K562 (cell line): ENCODE data around the gene ACP5. TPM values are rescaled to one million over a fixed set of nuclear protein-coding genes. Genes with fewer than 3 reads are reported as not detected.

Source experiments
- BRD9 ChIP-seq: fragments of 450-650 bp; IDR thresholded peaks from 2 replicates; pipeline ENCODE4 v1.6.1; 2018; ENCODE audit warnings: low read depth; ENCODE audit not compliant: partially characterized antibody
- CGGBP1 ChIP-seq: fragments of 250-450 bp; sonication (Bioruptor Pico); IDR thresholded peaks from 2 replicates; pipeline ENCODE4 v1.9.0; 2021; ENCODE audit warnings: mild to moderate bottlenecking
- CTBP1 ChIP-seq: fragments of 450-650 bp; IDR thresholded peaks from 2 replicates; pipeline ENCODE4 v1.6.1; 2016; ENCODE audit warnings: borderline replicate concordance
- HOXB6 ChIP-seq: fragments of 250-450 bp; sonication (Bioruptor Pico); IDR thresholded peaks from 2 replicates; pipeline ENCODE4 v1.5.1; 2022; ENCODE audit warnings: mild to moderate bottlenecking, borderline replicate concordance
- MCM2 ChIP-seq: fragments of 450-650 bp; IDR thresholded peaks from 2 replicates; pipeline ENCODE4 v1.6.1; 2017; ENCODE audit warnings: low read depth, mild to moderate bottlenecking
- MEF2A ChIP-seq: IDR thresholded peaks from 2 replicates; pipeline ENCODE4 v1.6.1; 2011; ENCODE audit warnings: low read depth, mild to moderate bottlenecking, low read length, moderate library complexity; ENCODE audit not compliant: control insufficient read depth
- MYBL2 ChIP-seq, 2 experiments: fragments of 450-650 bp in 1 of 2; sonication (generic) in 1 of 2; formaldehyde crosslinking in 1 of 2; IDR thresholded peaks; 2 replicates each; pipeline versions ENCODE4 v1.6.1 to v1.8.1; 2017 to 2022; ENCODE audit warnings: borderline replicate concordance in 1 of 2, inconsistent platforms in 1 of 2, low read depth in 1 of 2, mild to moderate bottlenecking in 1 of 2, missing genetic modification reagents in 1 of 2, moderate library complexity in 1 of 2
- POLR2A ChIP-seq: fragments of 450-650 bp; conservative IDR thresholded peaks from 2 replicates; pipeline ENCODE4 v1.6.1; 2016
- RREB1 ChIP-seq: fragments of 250-450 bp; sonication (Bioruptor Pico); IDR thresholded peaks from 2 replicates; pipeline ENCODE4 v1.4.0; 2020
- SIX5 ChIP-seq, 2 experiments: IDR thresholded peaks; 2 replicates each; pipeline ENCODE4 v1.6.1; 2011; ENCODE audit warnings: low read length in 2 of 2, borderline replicate concordance in 1 of 2, low read depth in 1 of 2, mild to moderate bottlenecking in 1 of 2, moderate library complexity in 1 of 2; ENCODE audit not compliant: insufficient read depth in 1 of 2
- SOX6 ChIP-seq: fragments of 450-650 bp; IDR thresholded peaks from 2 replicates; pipeline ENCODE4 v1.6.1; 2014; ENCODE audit warnings: mild to moderate bottlenecking
- TAF9B ChIP-seq: fragments of 450-650 bp; IDR thresholded peaks from 2 replicates; pipeline ENCODE4 v1.6.1; 2018; ENCODE audit warnings: mild to moderate bottlenecking; ENCODE audit not compliant: partially characterized antibody
- TAL1 ChIP-seq: fragments of 450-650 bp; IDR thresholded peaks from 2 replicates; pipeline ENCODE4 v1.6.1; 2016; ENCODE audit warnings: mild to moderate bottlenecking
- TCF15 ChIP-seq: fragments of 250-450 bp; sonication (Bioruptor Pico); IDR thresholded peaks from 2 replicates; pipeline ENCODE4 v1.8.0; 2022; ENCODE audit warnings: moderate library complexity, mild to moderate bottlenecking, inconsistent platforms
- TEAD1 ChIP-seq, 2 experiments: fragments of 450-650 bp in 1 of 2; sonication (generic) in 1 of 2; formaldehyde crosslinking; IDR thresholded peaks; 2 replicates each; pipeline versions ENCODE4 v1.4.0 to v1.8.0; 2020 to 2022; ENCODE audit warnings: mild to moderate bottlenecking in 2 of 2, missing genetic modification reagents in 1 of 2
- ZNF165 ChIP-seq: fragments of 250-450 bp; sonication (Bioruptor Pico); IDR thresholded peaks from 2 replicates; pipeline ENCODE4 v1.4.0; 2020; ENCODE audit warnings: borderline replicate concordance
- ZNF224 ChIP-seq: sonication (generic); formaldehyde crosslinking; IDR thresholded peaks from 2 replicates; pipeline ENCODE4 v1.8.0; 2022; ENCODE audit warnings: mild to moderate bottlenecking, missing genetic modification reagents
- ZNF668 ChIP-seq: fragments of 250-450 bp; sonication (Bioruptor Pico); IDR thresholded peaks from 2 replicates; pipeline ENCODE4 v1.8.0; 2022; ENCODE audit warnings: mild to moderate bottlenecking, inconsistent platforms
- ZZZ3 ChIP-seq: fragments of 450-650 bp; IDR thresholded peaks from 2 replicates; pipeline ENCODE4 v1.6.1; 2016; ENCODE audit warnings: antibody characterized with exemption, mild to moderate bottlenecking, moderate library complexity
- polyA plus RNA-seq, 8 experiments: library from polyadenylated mRNA; depleted of rRNA in 4 of 8; stranded (reverse) in 5 of 8; unstranded in 3 of 8; fragments of >200 nt; fragmentation: Nextera tagmentation in 2 of 8; fragmentation: Illumina TruSeq in 1 of 8; extraction: Ambion mirVana in 2 of 8; extraction: Trizol in 1 of 8; gene quantifications; 2 replicates each; pipeline versions ENCODE4 v1.2.1 to v1.2.3, GENCODE V29; 2011 to 2014; ENCODE audit warnings: inconsistent platforms in 1 of 8, missing spikeins in 1 of 8
- total RNA-seq, 7 experiments: library from RNA; depleted of rRNA in 6 of 7; stranded (reverse); fragments of >200 nt in 6 of 7; fragmentation: Illumina TruSeq in 2 of 7; extraction: Trizol in 2 of 7; gene quantifications; 2 replicates each; pipeline versions ENCODE4 v1.2.1 to v1.2.3, GENCODE V29; 2011 to 2021; ENCODE audit warnings: low replicate concordance in 1 of 7
- TF ChIP-seq, protein P1 (sequence below): fragments of 450-650 bp; IDR thresholded peaks from one replicate; pipeline ENCODE4 v1.6.1; 2018; ENCODE audit warnings: mild to moderate bottlenecking, moderate library complexity; ENCODE audit not compliant: partially characterized antibody

Gene ACP5
- total and polyA plus RNA-seq, 9 of the 15 experiments (the other 6 are each of a cell fraction or from before 2014, with no cell fraction given): 0.06 to 1.1 (median 0.31) TPM; not detected in 1

DNA sequence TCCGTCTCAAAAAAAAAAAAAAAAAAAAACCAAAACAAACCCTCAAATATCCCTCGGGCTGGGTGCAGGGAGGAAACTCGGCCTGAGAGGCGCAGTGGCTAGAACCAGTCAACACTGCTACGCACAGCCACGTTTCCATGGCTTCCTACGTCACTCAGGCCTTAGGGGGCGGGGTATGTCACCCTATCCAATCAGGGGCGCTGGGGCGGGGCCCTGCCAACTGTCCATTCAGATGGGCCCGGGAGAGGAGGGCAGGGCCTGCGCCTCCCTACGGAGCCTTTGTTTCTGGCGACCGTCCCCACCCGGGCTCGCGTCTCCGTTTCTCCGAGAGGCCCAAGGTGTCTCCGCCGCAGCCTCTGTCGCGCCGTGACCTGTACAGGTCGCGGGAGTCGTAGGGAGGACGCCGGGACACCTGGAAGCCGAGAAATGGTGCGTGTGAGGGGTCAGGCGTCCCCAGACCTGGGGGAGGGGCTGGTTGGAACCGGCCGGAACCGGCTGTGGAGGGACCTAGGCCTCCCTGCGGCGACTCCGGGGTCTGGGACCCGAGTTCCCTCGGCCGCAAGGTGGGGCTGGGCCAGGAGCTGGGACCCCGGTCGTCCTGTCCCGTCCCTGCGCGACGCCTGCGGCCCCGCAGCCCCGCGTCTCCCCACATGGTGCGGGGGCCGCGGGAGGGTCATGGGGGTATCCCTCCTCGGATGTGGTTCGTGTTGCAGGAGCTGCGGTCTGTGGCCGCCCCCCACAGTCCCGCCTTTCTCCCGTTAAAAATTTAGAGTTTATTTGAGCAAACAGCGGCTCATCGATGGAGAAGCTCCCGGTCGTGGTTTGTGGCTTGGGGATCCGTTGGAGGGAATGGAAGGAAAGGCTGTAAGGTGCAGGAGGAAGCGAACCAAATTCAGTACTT, 20.0 kb upstream of the ACP5 start, which contains the start of gene ZNF627 (continued):
- peak; percentile 56; the same call in 1 of the 2 replicates for TF ChIP-seq RREB1
- TF ChIP-seq TCF15: no peak
- no peak for TF ChIP-seq ZNF165 (CRISPR knock-in tag)
- no peak for TF ChIP-seq HOXB6 (CRISPR knock-in tag)
- TF ChIP-seq MCM2: no peak
- TF ChIP-seq CTBP1: peak; percentile 68
- peak; percentile 39 for TF ChIP-seq BRD9
- TF ChIP-seq ZNF668 (CRISPR knock-in tag): no peak
- peak; percentile 84 for TF ChIP-seq TAF9B
- TF ChIP-seq, protein P1, sequence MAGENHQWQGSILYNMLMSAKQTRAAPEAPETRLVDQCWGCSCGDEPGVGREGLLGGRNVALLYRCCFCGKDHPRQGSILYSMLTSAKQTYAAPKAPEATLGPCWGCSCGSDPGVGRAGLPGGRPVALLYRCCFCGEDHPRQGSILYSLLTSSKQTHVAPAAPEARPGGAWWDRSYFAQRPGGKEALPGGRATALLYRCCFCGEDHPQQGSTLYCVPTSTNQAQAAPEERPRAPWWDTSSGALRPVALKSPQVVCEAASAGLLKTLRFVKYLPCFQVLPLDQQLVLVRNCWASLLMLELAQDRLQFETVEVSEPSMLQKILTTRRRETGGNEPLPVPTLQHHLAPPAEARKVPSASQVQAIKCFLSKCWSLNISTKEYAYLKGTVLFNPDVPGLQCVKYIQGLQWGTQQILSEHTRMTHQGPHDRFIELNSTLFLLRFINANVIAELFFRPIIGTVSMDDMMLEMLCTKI: no peak
- no peak for TF ChIP-seq MYBL2 (IDR thresholded peaks at IDR 0.05; ENCODE audit: low read depth)
- no peak for TF ChIP-seq MYBL2 (CRISPR knock-in tag; IDR thresholded peaks at IDR 0.05; ENCODE audit: borderline replicate concordance)
- 0 out of 2 replicates have a peak, but pooled peaks have one; percentile 46 for TF ChIP-seq ZNF224 (CRISPR knock-in tag)
- no peak for TF ChIP-seq TEAD1 (CRISPR knock-in tag; IDR thresholded peaks at IDR 0.05)
- no peak for TF ChIP-seq SIX5 (IDR thresholded peaks at IDR 0.05; ENCODE audit: borderline replicate concordance in 1 of 2, insufficient read depth in 1 of 2, low read depth in 1 of 2, low read length in 2 of 2)
- TF ChIP-seq SOX6: peak; percentile 70
- no peak for TF ChIP-seq CGGBP1 (CRISPR knock-in tag)
- TF ChIP-seq TAL1: no peak
- TF ChIP-seq MEF2A: no peak
- TF ChIP-seq POLR2A: peak; percentile 99
- TF ChIP-seq ZZZ3: no peak
